Amniotic stem cell (primary cell): ENCODE data around the gene LRRC75A.
A peak's percentile ranks its signal among the peaks of the same experiment; 100 is the strongest.
"Not testable (repeated sequence)": the region's sequence is repeated elsewhere in the genome, so short reads cannot be mapped to it uniquely, and the experiment has no call there.

Experiments used
- DNase-seq: peaks from one replicate; lab custom pipeline; 2025; lab: John Stamatoyannopoulos, UW

LRRC75A gene

GRCh38 chr17:16449121-16449570 is 42.8 kb downstream of the LRRC75A start:
- no peak for DNase-seq

GRCh38 chr17:16448490-16448889 is 43.5 kb downstream of the LRRC75A start:
- no peak for DNase-seq

- no peak for DNase-seq
Observed at GRCh38 chr17:16447676-16448075, 44.3 kb downstream of the LRRC75A start.

- DNase-seq, result no peak
Observed at GRCh38 chr17:16446338-16446983, 45.5 kb downstream of the LRRC75A start.

- no peak for DNase-seq
Observed at GRCh38 chr17:16444258-16444886, 47.6 kb downstream of the LRRC75A start.

- DNase-seq, result no peak
Observed at GRCh38 chr17:16443511-16444257, 48.3 kb downstream of the LRRC75A start.

- no peak for DNase-seq
Observed at GRCh38 chr17:16442594-16443510, 49.1 kb downstream of the LRRC75A start.

- DNase-seq, result no peak
Observed at GRCh38 chr17:16442141-16442540, 49.9 kb downstream of the LRRC75A start.

- DNase-seq, result no peak
Observed at GRCh38 chr17:16440901-16441629, 50.9 kb downstream of the LRRC75A start.

GRCh38 chr17:16440354-16440753 is 51.6 kb downstream of the LRRC75A start:
- DNase-seq, result not testable (repeated sequence)

GRCh38 chr17:16439811-16440351 is 52.1 kb downstream of the LRRC75A start:
- DNase-seq, result no peak

GRCh38 chr17:16439303-16439791 is 52.6 kb downstream of the LRRC75A start:
- DNase-seq, result no peak

- peak; percentile 98 for DNase-seq
Observed at GRCh38 chr17:16438557-16439302, 53.3 kb downstream of the LRRC75A start.

GRCh38 chr17:16438173-16438556 is 53.8 kb downstream of the LRRC75A start:
- no peak for DNase-seq

GRCh38 chr17:16437083-16437482 is 54.9 kb downstream of the LRRC75A start:
- no peak for DNase-seq

GRCh38 chr17:16435925-16436886 is 55.8 kb downstream of the LRRC75A start:
- DNase-seq, result no peak

GRCh38 chr17:16434662-16435061 is 57.3 kb downstream of the LRRC75A start:
- DNase-seq, result no peak

- DNase-seq, result no peak
Observed at GRCh38 chr17:16433514-16433913, 58.5 kb downstream of the LRRC75A start.

- DNase-seq, result no peak
Observed at GRCh38 chr17:16432017-16432416, 60.0 kb downstream of the LRRC75A start.
